Mesothelial cell of epicardium (in vitro differentiated cells): ENCODE measurements around the gene RGCC. TPM values are rescaled to one million over a fixed set of nuclear protein-coding genes. Genes with fewer than 3 reads are reported as not detected.

Experiments used
- DNase-seq, 2 experiments: peaks; one replicate each; pipeline ENCODE4 v3.0.0; 2021; ENCODE audit warnings: low spot score in 2 of 2; ENCODE audit not compliant: unreplicated experiment in 2 of 2
- H3K27ac Mint-ChIP-seq: 2 replicates; pipeline ENCODE4 v1.8.0; 2021; ENCODE audit warnings: mixed read lengths
- H3K27me3 Mint-ChIP-seq: 2 replicates; pipeline ENCODE4 v1.8.0; 2021; ENCODE audit warnings: low read depth, mixed read lengths
- H3K36me3 Mint-ChIP-seq: 2 replicates; pipeline ENCODE4 v1.8.0; 2021; ENCODE audit warnings: mixed read lengths
- H3K4me1 Mint-ChIP-seq: 2 replicates; pipeline ENCODE4 v1.8.0; 2021; ENCODE audit warnings: mixed read lengths
- H3K4me3 Mint-ChIP-seq: 2 replicates; pipeline ENCODE4 v1.8.0; 2021; ENCODE audit warnings: mild to moderate bottlenecking, moderate library complexity, mixed read lengths
- H3K9me3 Mint-ChIP-seq: 2 replicates; pipeline ENCODE4 v1.8.0; 2021; ENCODE audit warnings: mixed read lengths
- CTCF ChIP-seq: fragments of 200-600 bp; sonication (generic); IDR thresholded peaks from one replicate; pipeline ENCODE4 v1.5.0; 2021; ENCODE audit warnings: antibody characterized with exemption; ENCODE audit not compliant: unreplicated experiment
- total RNA-seq: library from RNA; stranded (reverse); gene quantifications from 3 replicates; pipeline ENCODE4 v1.2.1, GENCODE V29; 2021

Gene RGCC
- total RNA-seq, 1 donor from 2014 or later, result 0.85 TPM

GRCh38 chr13:41434831-41435520, 22.4 kb upstream of the RGCC start:
- H3K9me3 Mint-ChIP-seq, result no peaks in the 10 kb centered on the region
- no peak for DNase-seq
- no peak overlapping the region for H3K27ac Mint-ChIP-seq
- H3K36me3 Mint-ChIP-seq, result no peaks in the 10 kb centered on the region
- H3K27me3 Mint-ChIP-seq, result peaks cover 23% of the 10 kb centered on the region
- no peak for TF ChIP-seq CTCF
- no peak overlapping the region for H3K4me3 Mint-ChIP-seq
- H3K4me1 Mint-ChIP-seq, result no peaks in the 10 kb centered on the region

GRCh38 chr13:41443969-41444368, 13.4 kb upstream of the RGCC start:
- no peaks in the 10 kb centered on the region for H3K4me1 Mint-ChIP-seq
- peaks cover 17% of the 10 kb centered on the region for H3K27me3 Mint-ChIP-seq
- no peak overlapping the region for H3K27ac Mint-ChIP-seq
- no peak for TF ChIP-seq CTCF
- no peak for DNase-seq
- peaks cover 8% of the 10 kb centered on the region for H3K9me3 Mint-ChIP-seq
- no peak overlapping the region for H3K4me3 Mint-ChIP-seq
- H3K36me3 Mint-ChIP-seq, result no peaks in the 10 kb centered on the region

- Mint-ChIP-seq H3K27ac (no peak overlapping the region), H3K4me3 (no peak overlapping the region), H3K9me3 (peaks cover 13% of the 10 kb centered on the region), H3K27me3 (peaks cover 46% of the 10 kb centered on the region), H3K36me3 (no peaks in the 10 kb centered on the region), H3K4me1 (no peaks in the 10 kb centered on the region)
- DNase-seq, result no peak
- TF ChIP-seq CTCF, result no peak
These were observed 4.9 kb upstream of the RGCC start for GRCh38 chr13:41452462-41452861.

GRCh38 chr13:41453620-41454019, 3.7 kb upstream of the RGCC start:
- peaks cover 54% of the 10 kb centered on the region for H3K27me3 Mint-ChIP-seq
- H3K4me1 Mint-ChIP-seq, result no peaks in the 10 kb centered on the region
- H3K27ac Mint-ChIP-seq, result no peak overlapping the region
- no peak for TF ChIP-seq CTCF
- H3K4me3 Mint-ChIP-seq, result no peak overlapping the region
- H3K36me3 Mint-ChIP-seq, result no peaks in the 10 kb centered on the region
- peaks cover 13% of the 10 kb centered on the region for H3K9me3 Mint-ChIP-seq
- no peak for DNase-seq

- no peak for DNase-seq
- no peak overlapping the region for H3K27ac Mint-ChIP-seq
- H3K9me3 Mint-ChIP-seq, result peaks cover 13% of the 10 kb centered on the region
- peaks cover 2% of the 10 kb centered on the region for H3K4me1 Mint-ChIP-seq
- no peaks in the 10 kb centered on the region for H3K36me3 Mint-ChIP-seq
- no peak overlapping the region for H3K4me3 Mint-ChIP-seq
- peaks cover 60% of the 10 kb centered on the region for H3K27me3 Mint-ChIP-seq
- no peak for TF ChIP-seq CTCF
These were observed 3.2 kb upstream of the RGCC start for GRCh38 chr13:41454170-41454569.
